Hepatocyte (in vitro differentiated cells): ENCODE data around the gene ARHGEF10L.

Experiments used
- CTCF ChIP-seq: fragments of 200-600 bp; sonication (generic); IDR thresholded peaks from 2 replicates; pipeline ENCODE4 v1.5.1; 2016; ENCODE audit warnings: antibody characterized with exemption, mild to moderate bottlenecking; ENCODE audit not compliant: poor library complexity
- EZH2phosphoT487 ChIP-seq: fragments of 200-600 bp; sonication (generic); IDR thresholded peaks from one replicate; pipeline ENCODE4 v1.6.1; 2018; ENCODE audit warnings: antibody characterized with exemption, mild to moderate bottlenecking, low read depth, moderate library complexity; ENCODE audit not compliant: unreplicated experiment, severe bottlenecking

- TF ChIP-seq CTCF (peak; percentile 26), EZH2phosphoT487 (no peak)
Measured at GRCh38 chr1:17629460-17629859, 90.0 kb downstream of the ARHGEF10L start.
